Adrenal gland (tissue), 12 donors: ENCODE data around the gene CYP2J2. TPM values are rescaled to one million over a fixed set of nuclear protein-coding genes. Genes with fewer than 3 reads are reported as not detected.
"Not testable (repeated sequence)": the region's sequence is repeated elsewhere in the genome, so short reads cannot be mapped to it uniquely, and the experiment has no call there.

Experiments used
- DNase-seq, 7 donors: peaks; one replicate each; pipeline ENCODE4 v3.0.0-alpha.2; 2019 to 2020
- H3K27ac ChIP-seq, 5 donors: fragments of 200-600 bp; sonication (generic) in 4 of 5; 1 replicate in 3 of 5; 2 replicates in 2 of 5; pipeline versions ENCODE4 v1.5.1 to v1.8.0; 2016 to 2020; ENCODE audit warnings: mild to moderate bottlenecking in 1 of 5
- H3K27me3 ChIP-seq: fragments of 200-600 bp; 2 replicates; pipeline ENCODE4 v1.8.0; 2021
- H3K36me3 ChIP-seq, 2 donors: fragments of 200-600 bp; replicated peaks in 1 of 2; 1 replicate in 1 of 2; 2 replicates in 1 of 2; pipeline versions ENCODE4 v1.5.1 to v1.8.0; 2018 to 2022
- H3K4me1 ChIP-seq, 2 donors: fragments of 200-600 bp; replicated peaks in 1 of 2; 1 replicate in 1 of 2; 2 replicates in 1 of 2; pipeline versions ENCODE4 v1.5.1 to v1.8.0; 2018 to 2021
- H3K4me3 ChIP-seq, 4 donors: fragments of 200-600 bp; sonication (generic) in 3 of 4; one replicate each; pipeline ENCODE4 v1.5.1; 2016 to 2018
- H3K9me3 ChIP-seq, 3 donors: fragments of 200-600 bp; sonication (generic) in 1 of 3; replicated peaks in 1 of 3; 1 replicate in 2 of 3; 2 replicates in 1 of 3; pipeline versions ENCODE4 v1.5.1 to v1.8.0; 2016 to 2021
- POLR2A ChIP-seq, 2 donors: fragments of 450-650 bp; IDR thresholded peaks; one replicate each; pipeline ENCODE4 v1.6.1; 2017; ENCODE audit warnings: antibody characterized with exemption in 2 of 2, mild to moderate bottlenecking in 2 of 2, moderate library complexity in 1 of 2
- WGBS, 4 donors: extraction: QIAGEN DNeasy Blood & Tissue Kit in 2 of 4; methylation state at CpG; one replicate each; pipeline versions ENCODE4 v1.1.5 to v1.1.7; 2013 to 2017; 5-methylcytosine and 5-hydroxymethylcytosine counted together
- intact Hi-C, 2 donors: fragments of 100-400 bp; cut with DNase I; formaldehyde crosslinking; loops; one replicate each; pipeline versions ENCODE4 v1.14.1 to v1.15.0; 2022 to 2023
- polyA plus RNA-seq, 3 donors: library from polyadenylated mRNA; stranded (reverse); fragments of 200-250 nt in 2 of 3; fragments of 350-450 nt in 1 of 3; fragmentation: Illumina TruSeq in 1 of 3; extraction: RNeasy Lipid Tissue Mini Kit (QIAGEN cat#74804) in 1 of 3; gene quantifications; one replicate each; pipeline ENCODE4 v1.2.3, GENCODE V29; 2013 to 2014
- total RNA-seq, 9 donors: library from RNA; depleted of rRNA in 4 of 9; stranded (reverse); fragments of >200 nt in 4 of 9; fragments of 120-200 nt in 1 of 9; fragmentation: NEBNext Ultra II Directional in 1 of 9; extraction: Animal tissue kit (Norgen Biotek cat#: 25700) in 1 of 9; gene quantifications; one replicate each; pipeline versions ENCODE4 v1.1.0 to v1.2.4, GENCODE V29; 2013 to 2023
- TF ChIP-seq, protein P1 (sequence below), 6 experiments: fragments of 450-650 bp in 4 of 6; fragments of 200-600 bp in 2 of 6; sonication (generic) in 1 of 6; IDR thresholded peaks; 1 replicate in 5 of 6; 2 replicates in 1 of 6; pipeline versions ENCODE4 v1.5.1 to v1.8.0; 2016 to 2021; ENCODE audit warnings: antibody characterized with exemption in 6 of 6, mild to moderate bottlenecking in 2 of 6, moderate library complexity in 1 of 6
- donor health status: healthy with polysubstance abuse.
- donor health status: Bipolar disorder and iron deficiency.
- donor health status: DM: yes; HTN: yes; CAD: no.
- donor health status: DM: no; HTN: no; CAD: no.
- donor health status: DM: no; HTN: no; CAD: no.
- donor health status: DM: yes; HTN: yes; CAD: no.

Gene CYP2J2
- total and polyA plus RNA-seq, 12 donors: 0.14 to 1.0 (median 0.44) TPM; not detected in 1

GRCh38 chr1:59971464-59971911 lies 44.9 kb upstream of the CYP2J2 start:
- no peaks in the 10 kb centered on the region for H3K36me3 ChIP-seq
- no peak overlapping the region for H3K27ac ChIP-seq
- DNase-seq: peak; percentile 55 to 81 (median 62)
- TF ChIP-seq POLR2A (IDR thresholded peaks at IDR 0.05): no peak
- TF ChIP-seq, protein P1, sequence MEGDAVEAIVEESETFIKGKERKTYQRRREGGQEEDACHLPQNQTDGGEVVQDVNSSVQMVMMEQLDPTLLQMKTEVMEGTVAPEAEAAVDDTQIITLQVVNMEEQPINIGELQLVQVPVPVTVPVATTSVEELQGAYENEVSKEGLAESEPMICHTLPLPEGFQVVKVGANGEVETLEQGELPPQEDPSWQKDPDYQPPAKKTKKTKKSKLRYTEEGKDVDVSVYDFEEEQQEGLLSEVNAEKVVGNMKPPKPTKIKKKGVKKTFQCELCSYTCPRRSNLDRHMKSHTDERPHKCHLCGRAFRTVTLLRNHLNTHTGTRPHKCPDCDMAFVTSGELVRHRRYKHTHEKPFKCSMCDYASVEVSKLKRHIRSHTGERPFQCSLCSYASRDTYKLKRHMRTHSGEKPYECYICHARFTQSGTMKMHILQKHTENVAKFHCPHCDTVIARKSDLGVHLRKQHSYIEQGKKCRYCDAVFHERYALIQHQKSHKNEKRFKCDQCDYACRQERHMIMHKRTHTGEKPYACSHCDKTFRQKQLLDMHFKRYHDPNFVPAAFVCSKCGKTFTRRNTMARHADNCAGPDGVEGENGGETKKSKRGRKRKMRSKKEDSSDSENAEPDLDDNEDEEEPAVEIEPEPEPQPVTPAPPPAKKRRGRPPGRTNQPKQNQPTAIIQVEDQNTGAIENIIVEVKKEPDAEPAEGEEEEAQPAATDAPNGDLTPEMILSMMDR (IDR thresholded peaks at IDR 0.05): peak; percentile 69 to 90 (median 84)
- WGBS, 4 donors: 10 to 13% (median 12%) methylated on average over 15 to 19 of the region's 19 CpGs
- H3K4me1 ChIP-seq: no peaks in the 10 kb centered on the region
- H3K9me3 ChIP-seq: no peaks in the 10 kb centered on the region
- no peak overlapping the region for H3K4me3 ChIP-seq
- H3K27me3 ChIP-seq: peaks cover 5% of the 10 kb centered on the region
- intact Hi-C loops: loop anchor here in 1 of 2 donors (10.0 kb wide), 1 partner anchor 163 kb away; no protein-coding TSS in a partner anchor

DNA sequence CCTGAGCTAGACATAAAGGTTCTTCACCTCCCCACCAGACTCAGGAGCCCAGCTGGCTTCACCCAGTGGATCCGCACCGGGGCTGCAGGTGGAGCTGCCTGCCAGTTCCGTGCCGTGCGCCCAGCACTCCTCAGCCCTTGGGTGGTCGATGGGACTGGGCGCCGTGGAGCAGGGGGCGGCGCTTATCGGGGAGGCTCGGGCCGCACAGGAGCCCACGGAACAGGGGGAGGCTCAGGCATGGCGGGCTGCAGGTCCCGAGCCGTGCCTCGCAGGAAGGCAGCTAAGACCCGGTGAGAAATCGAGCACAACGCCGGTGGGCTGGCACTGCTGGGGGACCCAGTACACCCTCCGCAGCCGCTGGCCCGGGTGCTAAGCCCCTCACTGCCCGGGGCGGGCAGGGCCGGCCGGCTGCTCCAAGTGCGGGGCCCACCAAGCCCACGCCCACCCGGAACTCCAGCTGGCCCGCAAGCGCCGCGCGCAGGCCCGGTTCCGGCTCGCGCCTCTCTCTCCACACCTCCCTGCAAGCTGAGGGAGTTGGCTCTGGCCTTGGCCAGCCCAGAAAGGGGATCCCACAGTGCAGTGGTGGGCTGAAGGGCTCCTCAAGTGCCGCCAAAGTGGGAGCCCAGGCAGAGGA lies 43.1 kb upstream of the CYP2J2 start:
- intact Hi-C loops: loop anchor here in 1 of 2 donors (10.0 kb wide), 1 partner anchor 165 kb away; no protein-coding TSS in a partner anchor

DNA sequence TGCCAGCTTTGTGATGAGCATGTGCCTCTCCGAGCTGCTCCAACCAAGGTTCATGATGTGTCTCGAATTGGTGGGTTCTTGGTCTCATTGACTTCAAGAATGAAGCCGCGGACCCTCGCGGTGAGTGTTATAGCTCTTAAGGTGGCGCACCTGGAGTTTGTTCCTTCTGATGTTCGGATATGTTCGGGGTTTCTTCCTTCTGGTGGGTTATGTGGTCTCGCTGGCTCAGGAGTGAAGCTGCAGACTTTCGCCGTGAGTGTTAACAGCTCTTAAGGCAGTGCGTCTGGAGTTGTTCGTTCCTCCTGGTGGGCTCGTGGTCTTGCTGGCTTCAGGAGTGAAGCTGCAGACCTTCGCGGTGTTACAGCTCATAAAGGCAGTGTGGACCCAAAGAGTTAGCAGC lies 42.2 kb upstream of the CYP2J2 start:
- H3K27me3 ChIP-seq, H3K9me3 ChIP-seq, H3K27ac ChIP-seq, H3K4me1 ChIP-seq, H3K36me3 ChIP-seq, intact Hi-C loops, DNase-seq, H3K4me3 ChIP-seq: not testable (repeated sequence)
- WGBS, 4 donors: 88 to 94% (median 90%) methylated on average over 17 of the region's 17 CpGs

More for the DNA sequence above, 43.1 kb upstream of the CYP2J2 start:
- 93 to 97% (median 94%) methylated on average over 4 to 42 of the region's 42 CpGs for WGBS, 4 donors
- not testable (repeated sequence) for H3K36me3 ChIP-seq, H3K4me1 ChIP-seq, H3K4me3 ChIP-seq, H3K27me3 ChIP-seq, H3K9me3 ChIP-seq, H3K27ac ChIP-seq, DNase-seq

- WGBS, 4 donors: 87 to 95% (median 91%) methylated on average over 3 of the region's 3 CpGs
- DNase-seq: no peak
These were observed 41.2 kb upstream of the CYP2J2 start for GRCh38 chr1:59967780-59968179.

GRCh38 chr1:59967141-59967697 lies 40.6 kb upstream of the CYP2J2 start:
- no peaks in the 10 kb centered on the region for H3K27me3 ChIP-seq
- H3K9me3 ChIP-seq: no peaks in the 10 kb centered on the region
- no peak for DNase-seq
- no peaks in the 10 kb centered on the region for H3K36me3 ChIP-seq
- H3K27ac ChIP-seq: no peak overlapping the region
- TF ChIP-seq, protein P1 (IDR thresholded peaks at IDR 0.05): no peak
- no peak for TF ChIP-seq POLR2A (IDR thresholded peaks at IDR 0.05)
- H3K4me1 ChIP-seq: no peaks in the 10 kb centered on the region
- WGBS, 4 donors: 52 to 74% (median 58%) methylated on average over 6 of the region's 6 CpGs
- intact Hi-C loops: no loop called here
- H3K4me3 ChIP-seq: no peak overlapping the region

More at GRCh38 chr1:59967780-59968179, 41.2 kb upstream of the CYP2J2 start:
- Histone ChIP-seq H3K4me1 (no peaks in the 10 kb centered on the region), H3K36me3 (no peaks in the 10 kb centered on the region), H3K9me3 (no peaks in the 10 kb centered on the region), H3K27ac (no peak overlapping the region), H3K27me3 (no peaks in the 10 kb centered on the region), H3K4me3 (no peak overlapping the region)
- TF ChIP-seq, protein P1 (IDR thresholded peaks at IDR 0.05): no peak
- TF ChIP-seq POLR2A (IDR thresholded peaks at IDR 0.05): no peak
- intact Hi-C loops: no loop called here
